ENCODE measurements around the gene NBR1.
A peak's percentile ranks its signal among the peaks of the same experiment; 100 is the strongest.
"Not testable (repeated sequence)": the region's sequence is repeated elsewhere in the genome, so short reads cannot be mapped to it uniquely, and the experiment has no call there.

NBR1 gene

DNA sequence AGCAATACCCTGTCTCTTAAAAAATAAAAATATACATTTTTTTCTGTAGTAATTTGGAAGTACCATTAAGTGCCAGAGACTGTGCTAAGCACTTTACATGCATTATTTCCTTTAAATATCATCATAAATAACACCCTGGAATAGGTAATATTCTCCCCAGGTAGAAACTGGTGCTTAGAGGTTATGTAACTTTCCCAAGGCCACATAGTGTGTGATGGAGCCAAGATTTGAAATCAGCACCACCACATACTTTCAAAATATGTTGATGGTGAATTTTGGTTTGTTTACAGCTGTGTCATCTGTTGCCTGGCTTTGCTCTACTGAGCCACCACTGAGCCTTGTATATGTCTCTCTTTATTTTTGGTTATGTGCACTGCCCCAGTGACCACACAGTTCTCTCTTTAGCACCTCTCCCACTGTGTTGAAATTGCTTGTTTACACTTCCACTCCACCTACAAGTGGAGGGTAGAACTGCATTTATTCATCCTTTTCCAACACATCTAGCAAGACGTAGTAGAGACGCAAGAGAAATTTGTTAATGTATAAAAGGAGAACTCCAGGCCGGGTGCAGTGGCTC, 19.0 kb upstream of the NBR1 start:
- in situ Hi-C loops (cut with MboI; ENCODE audit: low pct_unique_long_range_greater_than_20kb, low sequenced_read_pairs): no loop called here
- no peak for DNase-seq

DNA sequence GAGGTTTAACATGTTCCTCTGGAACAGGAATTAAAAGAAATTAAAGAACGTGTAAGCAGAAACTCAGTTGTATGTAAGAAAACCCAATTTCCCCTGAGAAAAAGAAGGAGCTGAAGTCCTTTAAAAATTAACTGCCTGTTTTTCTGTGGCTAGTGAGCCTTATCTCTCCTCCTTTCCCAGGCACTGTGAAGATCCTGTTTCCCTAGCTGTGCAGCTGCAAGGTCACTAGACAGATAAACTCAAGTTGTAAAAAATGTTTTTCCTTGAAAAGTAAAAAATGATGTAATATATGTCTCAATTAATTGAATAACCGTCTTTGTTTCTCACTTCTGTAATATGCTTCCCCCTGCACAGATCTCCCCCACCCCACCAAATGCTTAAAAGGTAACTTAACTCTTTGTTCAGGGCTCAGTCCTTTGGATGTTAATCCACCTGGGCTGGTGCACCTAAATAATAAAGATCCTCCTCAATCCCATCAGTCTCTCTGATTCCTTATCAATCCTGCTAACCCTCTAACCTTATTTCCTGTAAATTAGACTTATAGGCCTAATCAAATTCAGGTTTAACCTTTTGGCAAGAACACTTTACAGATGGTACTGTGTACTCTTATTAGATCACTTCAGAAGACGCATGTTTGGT, 17.7 kb upstream of the NBR1 start:
- DNase-seq; in situ Hi-C loops (cut with MboI; ENCODE audit: low pct_unique_long_range_greater_than_20kb, low sequenced_read_pairs): not testable (repeated sequence)

DNA sequence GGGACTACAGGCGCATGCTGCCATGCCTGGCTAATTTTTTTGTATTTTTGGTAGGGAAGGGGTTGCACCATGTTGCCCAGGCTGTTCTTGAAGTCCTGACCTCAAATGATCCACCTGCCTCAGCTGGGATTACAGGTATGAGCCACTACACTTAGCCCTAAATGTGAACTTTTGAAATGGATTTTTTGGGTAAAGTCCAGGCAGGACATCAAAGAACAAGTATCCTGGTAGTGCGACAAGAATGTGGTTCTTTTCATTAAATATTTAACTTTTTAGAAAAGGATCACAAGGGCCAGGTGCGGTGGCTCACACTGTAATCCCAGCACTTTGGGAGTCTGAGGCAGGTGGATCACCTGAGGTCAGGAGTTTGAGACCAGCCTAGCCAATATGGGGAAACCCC, 15.3 kb upstream of the NBR1 start:
- in situ Hi-C loops (cut with MboI; ENCODE audit: low pct_unique_long_range_greater_than_20kb, low sequenced_read_pairs): no loop called here
- DNase-seq: no peak

DNA sequence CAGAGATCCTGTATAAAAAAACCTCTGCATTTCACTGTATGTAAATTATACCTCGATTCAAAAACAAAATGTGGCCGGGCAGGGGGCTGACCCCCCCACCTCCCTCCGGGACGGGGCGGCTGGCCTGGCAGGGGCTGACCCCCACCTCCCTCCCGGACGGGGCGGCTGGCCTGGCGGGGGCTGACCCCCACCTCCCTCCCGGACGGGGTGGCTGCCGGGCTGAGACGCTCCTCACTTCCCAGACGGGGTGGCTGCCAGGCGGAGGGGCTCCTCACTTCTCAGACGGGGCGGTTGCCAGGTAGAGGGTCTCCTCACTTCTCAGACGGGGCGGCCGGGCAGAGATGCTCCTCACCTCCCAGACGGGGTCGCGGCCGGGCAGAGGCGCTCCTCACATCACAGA, 11.8 kb upstream of the NBR1 start:
- in situ Hi-C loops (cut with MboI; ENCODE audit: low pct_unique_long_range_greater_than_20kb, low sequenced_read_pairs); DNase-seq: not testable (repeated sequence)

DNA sequence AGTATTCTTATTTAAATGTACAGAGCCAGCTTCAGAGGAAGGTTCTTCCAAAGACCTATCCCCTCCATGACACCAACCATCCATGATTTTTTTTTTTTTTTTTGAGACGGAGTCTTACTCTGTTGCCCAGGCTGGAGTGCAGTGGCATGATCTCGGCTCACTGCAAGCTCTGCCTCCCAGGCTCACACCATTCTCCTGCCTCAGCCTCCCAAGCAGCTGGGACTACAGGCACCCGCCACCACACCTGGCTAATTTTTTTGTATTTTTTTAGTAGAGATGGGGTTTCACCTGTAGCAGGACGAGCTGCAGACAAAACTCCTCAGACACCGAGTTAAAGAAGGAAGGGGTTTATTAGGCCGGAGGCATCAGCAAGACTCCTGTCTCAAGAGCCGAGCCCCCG, 11.1 kb upstream of the NBR1 start:
- in situ Hi-C loops (cut with MboI; ENCODE audit: low pct_unique_long_range_greater_than_20kb, low sequenced_read_pairs); DNase-seq: not testable (repeated sequence)

DNA sequence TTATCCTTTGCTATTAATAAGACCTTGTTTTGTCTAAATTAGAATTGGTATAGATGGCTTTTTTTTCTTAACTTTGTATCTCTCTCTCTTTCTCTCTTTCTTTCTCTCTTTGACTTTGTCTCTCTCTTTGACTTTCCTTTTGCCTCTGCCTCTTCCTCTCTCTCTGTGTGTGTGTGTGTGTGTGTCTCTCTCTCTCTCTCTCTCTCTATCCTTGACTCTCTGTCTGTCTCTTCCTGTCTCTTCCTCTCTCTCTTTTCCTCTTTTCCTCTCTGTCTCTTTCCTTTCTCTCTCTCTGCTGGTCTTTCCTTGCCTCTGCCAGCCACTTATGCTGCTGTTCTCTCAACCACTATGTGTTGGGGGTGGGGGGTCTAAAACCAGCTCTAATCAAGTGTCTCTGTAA, 5.0 kb upstream of the NBR1 start:
- in situ Hi-C loops (cut with MboI; ENCODE audit: low pct_unique_long_range_greater_than_20kb, low sequenced_read_pairs); DNase-seq: not testable (repeated sequence)

DNA sequence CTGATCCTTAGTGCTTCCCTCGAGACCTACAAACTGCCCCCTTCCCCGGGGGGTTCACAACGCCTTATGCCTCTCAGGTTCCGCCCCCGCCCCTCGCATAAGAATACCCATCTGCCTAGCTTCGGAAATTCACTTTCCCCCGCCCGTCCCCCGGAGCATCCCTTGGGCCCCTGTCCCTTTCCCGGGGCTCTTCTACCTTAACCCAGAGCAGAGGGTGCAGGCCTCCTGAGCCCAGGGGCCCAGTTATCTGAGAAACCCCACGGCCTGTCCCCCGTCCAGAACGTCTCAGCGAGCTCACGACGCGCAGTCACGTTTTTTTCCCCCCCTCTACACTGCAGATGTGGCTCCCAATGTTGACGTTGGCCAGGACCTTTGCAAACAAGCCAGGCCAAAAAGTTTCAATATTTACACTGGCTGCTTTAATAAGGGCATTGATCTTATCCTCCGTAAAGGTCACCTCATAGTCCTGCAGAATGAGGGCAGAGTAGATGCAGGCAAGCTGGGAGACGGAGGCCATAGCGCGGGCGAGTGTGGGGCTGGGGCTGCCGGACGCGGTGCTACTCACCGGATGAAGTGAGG, 1.4 kb upstream of the NBR1 start:
- in situ Hi-C loops (cut with MboI; ENCODE audit: low pct_unique_long_range_greater_than_20kb, low sequenced_read_pairs): no loop called here
- no peak for DNase-seq

DNA sequence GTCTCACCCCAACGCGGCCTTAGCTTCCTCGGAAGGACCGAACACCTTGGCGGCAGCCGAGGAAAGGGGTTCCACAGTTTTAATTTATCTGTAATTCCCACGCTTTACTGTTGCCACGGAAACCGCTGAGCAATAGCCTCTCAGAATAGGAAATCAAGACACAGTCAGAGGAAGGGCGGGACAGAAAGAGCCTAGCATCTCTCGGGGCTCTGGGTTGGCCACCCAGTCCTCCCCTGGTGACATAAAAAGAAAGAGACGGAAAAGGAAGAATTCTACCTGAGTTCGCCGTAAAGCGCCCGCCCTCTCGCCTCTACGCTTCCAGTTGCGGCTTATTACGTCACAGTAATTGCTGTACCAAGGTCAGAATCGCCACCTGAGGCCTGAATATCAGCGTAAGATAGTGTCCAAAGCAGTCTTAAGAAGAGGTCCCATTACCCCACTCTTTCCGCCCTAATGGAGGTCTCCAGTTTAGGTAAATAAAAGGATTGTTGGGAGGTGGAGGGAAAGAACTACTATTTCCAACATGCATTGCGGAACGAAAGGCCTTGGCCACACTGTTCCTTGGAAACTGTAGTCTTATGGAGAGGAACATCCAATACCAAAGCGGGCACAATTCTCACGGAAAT, 761 bp upstream of the NBR1 start:
- in situ Hi-C loops (cut with MboI; ENCODE audit: low pct_unique_long_range_greater_than_20kb, low sequenced_read_pairs): no loop called here
- DNase-seq: peak; percentile 97

DNA sequence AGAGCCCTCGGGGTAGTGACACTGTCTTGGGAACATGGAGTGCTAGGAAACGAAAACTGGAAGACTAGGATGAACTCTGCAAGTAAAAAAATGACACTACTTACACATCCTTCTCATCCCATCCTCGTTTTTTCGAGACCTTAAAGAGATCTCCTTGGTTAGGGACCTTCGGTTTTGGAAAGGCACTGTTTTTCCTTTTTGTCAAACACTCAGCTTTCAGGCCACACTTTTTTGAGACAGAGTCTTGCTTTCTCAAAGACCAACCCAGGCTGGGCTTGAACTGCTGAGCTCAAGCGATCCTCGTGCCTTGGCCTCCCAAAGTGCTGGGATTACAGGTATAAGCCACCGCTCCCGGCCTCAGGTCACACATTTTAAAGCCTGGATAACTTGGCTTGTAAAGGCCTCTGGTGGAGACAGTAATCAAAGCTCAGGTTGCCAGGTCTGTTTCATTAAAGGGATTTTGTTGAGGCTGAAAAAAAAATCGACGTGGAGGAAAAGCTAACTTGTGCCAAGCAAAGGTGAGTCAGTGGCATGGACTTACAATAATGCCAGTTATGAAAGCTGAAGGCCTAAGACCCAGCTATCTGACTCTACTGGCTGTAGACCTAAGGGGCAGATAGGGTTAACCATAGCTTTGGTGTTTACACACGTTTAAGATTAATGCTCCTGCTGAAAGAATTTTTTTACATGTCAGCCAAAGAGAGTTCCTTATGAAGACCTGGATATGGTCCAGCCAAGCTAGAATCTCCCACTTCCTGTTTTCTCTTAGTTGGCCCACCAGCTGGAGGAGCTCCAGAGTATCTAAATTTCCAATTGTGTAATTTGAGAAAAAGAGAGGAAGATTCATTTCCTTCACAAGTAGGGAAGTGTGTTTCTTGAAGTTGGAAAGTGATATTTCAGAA, 823 bp downstream of the NBR1 start:
- peak; percentile 88 for DNase-seq
- in situ Hi-C loops (cut with MboI; ENCODE audit: low pct_unique_long_range_greater_than_20kb, low sequenced_read_pairs): no loop called here

DNA sequence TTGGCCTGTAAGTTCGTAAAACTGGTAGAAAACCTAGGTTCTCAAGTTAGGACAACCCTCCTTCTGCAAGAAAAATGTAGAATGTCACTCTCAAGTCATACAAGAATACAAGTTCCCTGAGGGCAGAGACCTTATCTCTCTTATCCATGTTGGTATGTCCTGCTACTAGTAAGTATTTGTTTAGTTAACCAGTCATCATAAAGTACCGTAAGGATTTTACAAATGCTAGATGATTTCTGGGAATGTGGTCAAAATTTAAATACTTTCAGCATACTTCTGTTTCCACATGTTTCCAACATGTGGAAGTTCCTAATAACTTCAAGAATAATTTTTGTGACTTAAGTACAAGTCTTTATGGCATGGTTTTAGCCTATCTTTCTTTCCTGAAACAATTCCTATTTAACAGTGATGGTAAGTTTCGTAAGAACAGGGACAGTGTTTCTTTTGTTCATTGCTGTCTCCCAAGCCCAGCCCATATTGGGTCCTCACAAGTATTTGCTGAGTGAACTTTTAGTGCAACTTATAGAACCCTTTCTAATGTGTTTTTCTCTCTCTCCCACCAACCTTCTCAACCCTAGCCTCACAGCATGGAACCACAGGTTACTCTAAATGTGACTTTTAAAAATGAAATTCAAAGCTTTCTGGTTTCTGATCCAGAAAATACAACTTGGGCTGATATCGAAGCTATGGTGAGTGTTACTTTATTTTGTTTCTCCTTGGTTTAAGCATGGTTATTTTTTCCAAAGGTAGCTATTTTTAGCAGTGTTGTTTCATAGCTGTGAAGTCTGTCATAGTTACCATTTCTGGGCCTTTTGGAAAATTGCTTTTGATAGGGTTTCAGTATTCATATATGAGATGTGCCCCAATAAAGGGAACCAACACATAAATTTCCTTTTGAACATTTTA, 4.5 kb downstream of the NBR1 start:
- DNase-seq: no peak
- in situ Hi-C loops (cut with MboI; ENCODE audit: low pct_unique_long_range_greater_than_20kb, low sequenced_read_pairs): no loop called here

DNA sequence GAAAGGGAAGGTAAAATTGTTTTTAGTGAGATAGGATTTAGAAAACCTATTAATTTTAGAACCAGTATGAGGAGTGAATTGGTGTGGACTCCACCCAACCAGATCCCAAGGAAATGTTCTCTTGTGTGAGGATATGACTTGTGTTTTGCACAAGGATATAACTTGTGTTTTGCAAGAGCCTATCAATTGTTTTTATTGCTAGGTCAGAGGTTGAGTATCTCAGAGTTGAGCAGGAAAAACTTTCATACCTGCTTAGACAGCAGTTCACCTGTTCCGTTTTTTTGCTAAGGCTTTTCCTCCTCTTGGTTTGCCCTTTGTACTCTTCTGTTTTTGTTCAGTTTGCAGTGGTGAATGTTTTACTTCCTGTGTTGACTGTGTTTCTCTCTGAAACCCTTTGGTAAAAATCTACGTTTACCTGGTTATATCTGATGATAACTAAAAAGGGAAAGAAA, 5.1 kb downstream of the NBR1 start:
- in situ Hi-C loops (cut with MboI; ENCODE audit: low pct_unique_long_range_greater_than_20kb, low sequenced_read_pairs): no loop called here
- no peak for DNase-seq

DNA sequence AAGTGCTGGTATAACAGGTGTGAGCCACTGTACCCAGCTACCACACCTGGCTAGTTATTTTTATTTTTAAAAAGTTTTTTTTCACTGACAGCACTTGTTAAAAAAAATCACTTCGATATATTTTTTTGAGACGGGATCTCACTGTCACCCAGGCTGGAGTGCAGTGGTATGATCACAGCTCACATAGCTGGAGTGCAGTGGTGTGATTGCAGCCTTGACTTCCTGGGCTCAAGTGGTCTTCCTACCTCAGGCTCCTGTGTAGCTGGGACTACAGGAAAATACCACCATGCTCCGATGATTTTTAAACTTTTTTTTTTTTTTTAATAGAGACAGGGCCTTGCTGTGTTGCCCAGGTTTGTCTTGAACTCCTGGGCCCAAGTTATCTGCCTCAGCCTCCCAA, 12.9 kb downstream of the NBR1 start:
- in situ Hi-C loops (cut with MboI; ENCODE audit: low pct_unique_long_range_greater_than_20kb, low sequenced_read_pairs): no loop called here

DNA sequence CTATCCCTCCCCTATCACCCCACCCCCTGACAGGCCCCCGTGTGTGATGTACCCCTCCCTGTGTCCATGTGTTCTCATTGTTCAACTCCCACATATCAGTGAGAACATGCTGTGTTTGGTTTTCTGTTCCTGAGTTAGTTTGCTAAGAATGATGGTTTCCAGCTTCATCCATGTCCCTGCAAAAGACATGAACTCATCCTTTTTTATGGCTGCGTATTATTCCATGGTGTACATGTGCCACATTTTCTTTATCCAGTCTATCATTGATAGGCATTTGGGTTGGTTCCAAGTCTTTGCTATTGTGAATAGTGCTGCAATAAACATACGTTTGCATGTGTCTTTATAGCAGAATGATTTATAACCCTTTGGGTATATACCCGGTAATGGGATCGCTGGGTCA, 15.6 kb downstream of the NBR1 start:
- DNase-seq; in situ Hi-C loops (cut with MboI; ENCODE audit: low pct_unique_long_range_greater_than_20kb, low sequenced_read_pairs): not testable (repeated sequence)

More for the DNA sequence above, 12.9 kb downstream of the NBR1 start:
- DNase-seq: no peak

DNA sequence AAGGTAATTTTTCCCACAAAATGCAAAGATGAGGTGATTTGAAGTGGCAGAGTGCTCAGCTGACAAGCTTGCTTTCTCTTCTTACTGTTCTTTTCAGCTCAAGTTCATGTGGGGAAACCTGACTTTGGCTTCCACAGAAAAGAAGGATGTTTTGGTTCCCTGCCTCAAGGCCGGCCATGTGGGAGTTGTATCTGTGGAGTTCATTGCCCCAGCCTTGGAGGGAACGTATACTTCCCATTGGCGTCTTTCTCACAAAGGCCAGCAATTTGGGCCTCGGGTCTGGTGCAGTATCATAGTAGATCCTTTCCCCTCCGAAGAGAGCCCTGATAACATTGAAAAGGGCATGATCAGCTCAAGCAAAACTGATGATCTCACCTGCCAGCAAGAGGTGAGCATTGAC, 22.2 kb downstream of the NBR1 start:
- in situ Hi-C loops (cut with MboI; ENCODE audit: low pct_unique_long_range_greater_than_20kb, low sequenced_read_pairs): no loop called here
- no peak for DNase-seq

DNA sequence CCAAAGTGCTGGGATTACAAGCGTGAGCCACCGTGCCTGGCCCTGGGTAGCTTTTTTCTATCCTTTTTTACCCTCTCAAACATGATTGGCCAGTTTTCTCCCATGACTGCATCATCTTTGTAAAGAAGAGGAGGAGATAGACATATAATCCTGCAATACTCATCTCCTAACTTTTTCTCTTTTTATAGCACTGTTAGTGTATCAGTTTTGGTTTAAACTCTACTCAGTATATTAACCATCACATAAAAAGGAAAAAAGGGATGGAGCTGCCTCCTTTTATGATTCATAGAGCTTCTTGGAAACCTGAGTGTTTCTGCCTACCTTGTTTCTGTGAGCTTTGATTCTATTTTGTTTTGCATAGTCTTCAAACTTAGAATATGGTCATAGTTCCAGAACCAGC, 28.6 kb downstream of the NBR1 start:
- in situ Hi-C loops (cut with MboI; ENCODE audit: low pct_unique_long_range_greater_than_20kb, low sequenced_read_pairs): loop anchor here (25.0 kb wide), 1 partner anchor 113 kb away; no protein-coding TSS in a partner anchor
- no peak for DNase-seq

DNA sequence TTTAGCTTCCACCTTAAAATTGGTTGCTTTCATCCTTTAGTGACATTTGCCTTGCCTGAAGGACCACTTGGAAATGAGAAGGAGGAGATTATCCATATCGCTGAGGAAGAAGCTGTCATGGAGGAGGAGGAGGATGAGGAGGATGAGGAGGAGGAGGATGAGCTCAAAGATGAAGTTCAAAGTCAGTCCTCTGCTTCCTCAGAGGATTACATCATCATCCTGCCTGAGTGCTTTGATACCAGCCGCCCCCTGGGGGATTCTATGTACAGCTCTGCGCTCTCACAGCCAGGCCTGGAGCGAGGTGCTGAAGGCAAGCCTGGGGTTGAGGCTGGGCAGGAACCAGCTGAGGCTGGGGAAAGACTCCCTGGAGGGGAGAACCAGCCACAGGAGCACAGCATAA, 29.1 kb downstream of the NBR1 start:
- DNase-seq: no peak
- in situ Hi-C loops (cut with MboI; ENCODE audit: low pct_unique_long_range_greater_than_20kb, low sequenced_read_pairs): loop anchor here (25.0 kb wide), 1 partner anchor 112 kb away; no protein-coding TSS in a partner anchor

DNA sequence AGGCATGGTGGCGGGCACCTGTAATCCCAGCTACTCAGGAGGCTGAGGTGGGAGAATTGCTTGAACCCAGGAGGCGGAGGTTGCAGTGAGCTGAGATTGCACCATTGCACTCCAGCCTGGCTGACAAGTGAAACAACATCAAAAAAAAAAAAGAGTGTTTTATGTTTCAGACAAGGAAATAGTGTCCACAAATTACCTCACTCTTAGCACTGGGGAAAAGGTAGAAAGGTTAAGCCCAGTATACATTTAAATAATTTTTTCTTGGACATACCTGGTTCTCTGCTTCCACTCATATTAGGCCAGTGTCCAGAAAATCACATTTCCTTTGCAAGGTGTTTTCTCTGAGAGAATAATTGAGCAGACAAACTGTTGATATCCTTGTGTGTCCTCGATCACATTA, 32.0 kb downstream of the NBR1 start:
- in situ Hi-C loops (cut with MboI; ENCODE audit: low pct_unique_long_range_greater_than_20kb, low sequenced_read_pairs): loop anchor here (25.0 kb wide), 1 partner anchor 109 kb away; no protein-coding TSS in a partner anchor
- DNase-seq: not testable (repeated sequence)

DNA sequence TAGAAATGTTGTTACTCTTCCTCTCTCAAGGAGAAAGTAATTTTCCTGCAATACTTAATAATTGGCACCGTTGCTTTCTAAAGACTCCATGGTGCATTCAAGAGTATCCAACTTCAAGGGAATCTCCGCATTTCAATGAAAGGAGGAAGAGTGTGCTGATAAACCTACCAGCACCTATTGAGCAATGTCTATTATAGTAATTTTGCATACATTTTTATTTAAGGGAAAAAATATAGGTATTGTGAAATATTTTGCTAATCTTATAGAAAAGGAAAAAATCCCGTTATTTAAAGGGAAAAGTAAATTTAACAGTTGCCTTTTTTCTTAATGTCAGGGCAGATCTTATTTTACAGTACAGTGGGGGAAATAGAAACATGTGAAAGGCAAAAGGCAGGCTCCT, 39.6 kb downstream of the NBR1 start:
- no peak for DNase-seq
- in situ Hi-C loops (cut with MboI; ENCODE audit: low pct_unique_long_range_greater_than_20kb, low sequenced_read_pairs): loop anchor here (25.0 kb wide), 1 partner anchor 102 kb away; no protein-coding TSS in a partner anchor

Measured in KBM-7 (cell line).